Measurements from ENCODE around the gene FKRP.
"Not testable (repeated sequence)": the region's sequence is repeated elsewhere in the genome, so short reads cannot be mapped to it uniquely, and the experiment has no call there.

Gene FKRP

DNA sequence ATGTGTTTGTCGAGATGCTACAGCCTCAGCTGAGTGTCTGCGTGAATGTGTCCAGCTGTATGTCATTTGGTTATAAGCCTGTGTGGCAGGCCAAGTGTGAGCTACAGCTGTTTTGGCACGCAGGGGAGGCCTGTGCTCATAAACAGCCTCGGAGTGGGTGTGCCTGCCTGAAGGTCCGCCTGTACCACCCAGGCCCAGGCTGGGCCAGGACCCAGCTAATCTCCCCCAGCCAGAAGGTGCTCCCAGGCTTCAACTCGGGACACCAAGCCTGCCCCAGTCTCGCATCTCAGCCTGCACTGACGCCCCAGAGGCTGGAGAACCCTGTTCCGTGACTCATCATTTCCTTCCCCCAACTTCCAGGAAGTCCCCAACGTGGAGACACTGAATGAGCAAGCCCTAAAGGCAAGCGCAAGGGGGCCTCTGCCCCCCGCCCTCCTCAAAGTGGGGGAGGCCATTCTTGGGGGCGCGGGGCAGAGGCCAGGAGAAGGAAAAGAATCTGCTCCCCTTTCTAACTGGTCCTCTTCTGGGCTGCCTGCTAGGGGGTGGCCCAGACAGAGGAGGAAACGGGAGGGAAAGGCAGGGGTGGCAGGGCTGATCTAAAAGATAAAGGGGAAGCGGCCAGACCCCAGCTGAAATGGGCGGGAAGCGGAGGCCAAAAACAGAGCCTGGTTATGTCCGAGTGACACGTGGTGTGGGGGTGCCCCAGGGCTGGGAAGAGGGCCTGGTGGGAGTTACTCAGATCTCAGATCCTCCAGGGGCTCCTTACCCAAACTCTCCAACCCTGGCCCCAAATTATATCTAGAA is 40.6 kb downstream of the FKRP start:
- peak; percentile 86 for DNase-seq

DNA sequence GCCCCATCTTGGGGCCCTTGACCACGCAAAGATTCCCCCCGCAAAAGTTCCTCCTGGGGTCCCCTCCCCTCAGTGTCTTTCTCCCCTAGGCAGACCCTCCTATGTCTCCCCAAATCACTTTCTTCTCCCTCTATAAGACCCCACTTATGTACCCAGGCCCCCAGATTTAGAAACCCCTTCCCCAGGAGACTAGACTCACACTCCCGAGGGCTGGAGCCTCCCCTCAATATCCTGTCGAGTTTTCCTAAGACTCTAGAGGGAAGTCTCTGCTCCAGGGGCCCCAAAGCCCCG is 41.1 kb downstream of the FKRP start:
- DNase-seq, result no peak

DNA sequence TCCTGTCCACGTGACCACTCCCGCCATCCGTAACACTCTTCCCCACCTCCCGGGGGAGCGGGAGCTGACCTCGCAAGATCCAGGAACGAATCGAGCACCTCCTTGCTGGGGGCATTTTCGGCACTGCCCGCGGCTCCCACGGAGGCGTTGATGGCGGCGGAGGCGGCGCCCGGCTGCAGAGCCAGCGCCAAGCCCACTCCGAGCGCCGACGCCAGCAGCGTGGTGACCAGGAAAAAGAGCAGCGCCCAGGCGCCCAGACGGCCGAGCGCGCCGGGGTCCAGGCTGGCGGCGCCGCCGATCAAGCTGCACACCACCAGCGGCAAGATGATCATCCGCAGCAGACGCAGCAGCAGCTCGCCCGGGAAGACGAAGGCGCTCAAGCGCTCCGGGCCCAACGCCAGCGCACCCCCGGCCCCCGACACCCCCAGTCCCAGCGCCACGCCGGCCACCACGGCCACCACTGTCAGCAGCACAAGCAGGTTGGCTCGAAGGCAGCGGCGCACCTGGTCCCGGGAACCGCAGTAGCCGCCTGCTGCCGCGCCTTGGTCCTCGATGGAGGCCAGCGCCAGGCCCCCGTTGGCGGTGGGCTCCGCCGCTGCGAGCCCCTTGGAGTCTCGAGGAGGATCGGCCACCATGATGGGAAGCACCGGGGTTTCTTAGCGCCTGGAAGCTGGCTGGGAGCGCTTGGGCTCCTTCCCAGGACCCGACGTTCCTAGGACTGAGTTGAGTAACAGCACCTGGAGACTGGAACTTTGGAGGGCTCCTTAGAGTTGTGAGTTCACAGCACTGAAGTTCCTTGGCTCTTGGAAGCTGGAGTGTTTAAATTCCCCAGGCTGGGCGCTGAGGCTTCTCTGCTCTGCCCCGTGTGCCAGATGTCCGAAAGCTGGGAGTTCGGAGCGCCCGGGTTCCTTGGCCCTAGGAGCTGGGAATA is 41.7 kb downstream of the FKRP start:
- peak; percentile 42 for DNase-seq

DNA sequence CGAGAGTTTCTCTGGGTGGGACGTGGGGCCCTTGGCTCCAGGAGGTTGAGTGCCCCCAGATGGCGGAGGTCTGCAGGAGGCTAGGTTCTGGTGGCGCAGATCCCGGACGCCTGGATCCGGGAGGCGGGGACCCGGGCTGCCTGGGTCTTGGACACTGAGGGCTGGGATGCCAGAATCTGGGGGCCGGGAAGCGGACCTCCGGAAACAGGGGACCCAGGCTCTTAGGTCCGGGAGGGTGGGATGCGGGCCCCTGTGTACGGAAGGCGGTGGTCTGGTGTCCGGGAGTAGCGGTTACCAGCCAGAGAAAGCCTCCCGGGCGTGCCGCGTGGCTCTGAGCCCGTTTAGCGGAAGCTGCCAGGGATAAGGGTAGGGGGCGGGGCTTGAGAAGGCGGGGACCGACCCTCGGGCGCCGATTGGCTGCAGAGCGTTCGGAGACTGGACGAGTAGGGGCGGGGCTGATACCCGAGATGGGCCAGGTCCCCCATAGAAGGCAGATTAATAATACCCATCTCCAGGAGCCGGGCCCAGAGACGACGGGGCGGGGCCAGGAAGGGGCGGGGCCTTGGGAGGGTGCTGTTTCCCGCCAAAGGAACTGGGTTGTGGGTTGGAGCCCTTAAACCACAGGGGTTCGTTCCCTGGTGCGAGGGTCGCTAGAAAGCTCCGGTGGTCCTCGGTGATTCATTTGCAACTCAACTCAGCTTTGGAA is 42.6 kb downstream of the FKRP start, which contains the start of gene SLC1A5:
SLC1A5 (minus strand) TSS at position 333 of the 706 bp plus-strand sequence. CDS start 629 bp downstream, outside the sequence.
- DNase-seq, result peak; percentile 98

DNA sequence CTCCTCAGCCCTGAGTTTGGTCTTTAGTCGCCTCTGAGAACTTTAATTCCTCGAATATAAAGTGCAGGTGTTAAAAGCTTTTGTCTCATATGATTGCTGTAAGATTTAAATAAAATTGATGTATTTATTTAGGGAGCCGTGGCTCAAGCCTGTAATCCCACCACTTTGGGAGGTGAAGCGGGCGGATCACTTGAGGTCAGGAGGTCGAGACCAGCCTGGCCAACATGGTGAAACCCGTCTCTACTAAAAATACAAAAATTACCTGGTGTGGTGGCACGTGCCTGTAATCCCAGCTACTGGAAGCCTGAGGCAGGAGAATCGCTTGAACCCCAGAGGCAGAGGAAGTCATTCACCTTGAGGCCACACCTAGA is 43.1 kb downstream of the FKRP start:
- no peak for DNase-seq

DNA sequence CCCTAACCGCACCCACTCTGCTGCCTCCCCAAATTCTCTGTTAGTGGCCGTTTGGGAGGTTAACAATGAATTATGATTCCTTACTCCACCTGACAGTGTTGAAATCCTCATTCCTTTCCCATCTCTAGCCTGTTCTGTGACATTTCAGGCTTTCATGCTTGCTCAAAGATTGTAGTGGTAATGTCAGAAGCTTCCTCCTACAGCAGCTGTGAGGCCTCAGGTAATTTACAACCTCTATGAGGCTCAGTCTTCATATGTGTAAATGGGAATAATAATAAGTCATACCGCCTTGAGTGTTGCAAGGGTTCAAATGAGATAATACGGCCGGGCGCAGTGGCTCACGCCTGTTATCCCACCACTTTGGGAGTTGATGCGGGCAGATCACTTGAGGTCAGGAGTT is 43.5 kb downstream of the FKRP start:
- DNase-seq, result no peak

DNA sequence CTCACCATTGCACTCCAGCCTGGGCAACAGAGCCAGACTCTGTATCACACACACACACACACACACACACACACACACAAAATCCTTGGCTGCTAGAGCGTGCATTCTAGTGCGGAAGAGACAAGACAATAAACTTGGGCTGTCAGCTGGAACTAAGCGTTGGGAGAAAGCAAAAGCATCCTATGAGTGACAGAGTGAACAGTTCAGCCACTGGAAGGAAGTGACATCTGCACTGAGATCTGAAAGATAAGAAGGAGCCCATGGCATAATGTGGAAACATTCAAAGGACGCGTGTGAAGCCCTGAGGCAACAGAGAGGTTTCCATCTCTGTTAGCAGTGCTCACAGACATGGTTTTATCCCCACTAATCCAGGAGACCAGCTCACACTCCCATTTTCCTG is 46.1 kb downstream of the FKRP start:
- no peak for DNase-seq

DNA sequence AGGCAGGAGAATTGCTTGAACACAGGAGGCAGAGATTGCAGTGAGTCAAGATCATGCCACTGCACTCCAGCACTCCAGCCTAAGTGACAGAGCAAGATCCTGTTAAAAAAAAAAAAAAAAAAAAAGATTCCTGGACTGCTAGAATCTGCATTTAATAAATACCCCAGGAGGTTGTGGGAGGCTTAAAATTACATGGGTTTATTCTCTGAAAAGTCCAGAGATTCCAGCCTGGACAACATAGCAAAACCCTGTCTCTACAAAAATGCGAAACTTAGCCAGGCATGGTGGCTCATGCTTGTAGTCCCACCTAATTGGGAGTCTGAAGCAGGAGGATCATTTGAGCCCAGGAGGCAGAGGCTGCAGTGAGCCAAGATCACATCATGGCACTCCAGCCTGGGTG is 52.0 kb downstream of the FKRP start:
- DNase-seq, result no peak

DNA sequence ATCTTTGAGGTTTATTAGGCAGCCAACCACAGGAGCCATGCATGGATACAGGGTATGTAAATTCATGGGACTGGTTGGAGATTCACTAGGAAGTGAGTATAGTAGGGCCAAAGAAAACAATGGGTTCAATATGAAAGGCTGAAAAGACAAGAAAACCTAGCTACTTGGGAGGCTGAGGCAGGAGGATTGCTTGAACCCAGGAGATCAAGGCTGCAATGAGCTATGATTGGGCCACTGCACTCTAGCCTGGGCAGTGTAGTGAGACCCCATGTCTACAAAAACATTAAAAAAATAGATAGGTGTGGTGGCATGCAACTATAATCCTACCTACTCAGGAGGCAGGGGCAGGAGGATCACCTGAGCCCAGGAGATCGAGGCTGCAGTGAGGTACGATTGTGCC is 52.9 kb downstream of the FKRP start:
- DNase-seq, result no peak

DNA sequence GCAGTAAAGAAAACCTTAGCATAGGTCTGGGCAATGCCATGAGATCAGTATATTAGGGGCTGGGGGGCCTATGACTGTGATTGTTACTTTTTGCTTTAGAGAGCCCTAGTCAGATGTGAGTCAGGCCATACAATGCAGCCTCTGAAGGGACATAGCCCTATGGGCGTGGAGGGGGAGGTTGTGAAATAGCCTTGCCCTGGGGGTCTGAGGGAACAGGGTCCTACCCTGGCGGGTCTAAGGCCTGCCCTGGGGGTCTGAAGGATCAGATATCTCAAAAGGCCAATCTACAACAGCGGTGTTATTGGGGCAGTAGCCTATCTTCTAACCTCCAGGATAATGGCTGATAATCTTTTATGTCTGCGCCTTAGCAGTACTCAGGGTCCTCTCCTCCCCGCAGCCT is 56.3 kb downstream of the FKRP start:
- no peak for DNase-seq

DNA sequence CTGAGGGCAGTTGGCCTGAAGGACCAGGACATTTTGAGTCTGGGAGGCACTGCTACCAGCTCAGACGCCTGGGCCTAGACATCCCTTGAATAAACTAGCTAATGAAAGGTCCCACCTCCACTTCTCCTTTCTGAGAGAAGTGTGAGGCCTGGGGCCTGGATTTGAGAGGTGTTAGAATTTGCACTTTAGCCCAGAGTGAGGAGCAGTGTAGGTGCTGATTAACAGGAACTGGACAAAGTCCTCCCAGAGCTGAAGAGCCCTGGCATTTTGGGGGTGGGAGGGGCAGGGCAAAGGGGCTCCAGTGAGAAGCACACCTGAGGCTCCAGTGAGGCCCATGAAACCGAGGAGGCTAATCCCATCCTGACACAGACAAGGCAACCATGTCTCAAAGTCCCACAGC is 57.7 kb downstream of the FKRP start:
- DNase-seq, result no peak

DNA sequence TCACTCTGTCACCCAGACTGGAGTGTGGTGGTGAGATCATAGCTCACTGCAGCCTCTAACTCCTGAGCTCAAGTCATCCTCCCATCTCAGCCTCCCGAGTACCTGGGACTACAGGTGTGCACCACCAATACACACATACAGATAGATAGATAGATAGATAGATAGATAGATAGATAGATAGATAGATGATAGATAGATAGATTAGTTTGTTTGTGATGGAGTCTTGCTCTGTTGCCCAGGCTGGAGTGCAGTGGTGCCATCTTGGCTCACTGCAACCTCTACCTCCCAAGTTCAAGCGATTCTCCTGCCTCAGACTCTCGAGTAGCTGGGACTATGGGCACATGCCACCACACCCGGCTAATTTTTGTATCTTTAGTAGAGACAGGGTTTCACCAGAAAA is 58.6 kb downstream of the FKRP start:
- DNase-seq, result not testable (repeated sequence)

DNA sequence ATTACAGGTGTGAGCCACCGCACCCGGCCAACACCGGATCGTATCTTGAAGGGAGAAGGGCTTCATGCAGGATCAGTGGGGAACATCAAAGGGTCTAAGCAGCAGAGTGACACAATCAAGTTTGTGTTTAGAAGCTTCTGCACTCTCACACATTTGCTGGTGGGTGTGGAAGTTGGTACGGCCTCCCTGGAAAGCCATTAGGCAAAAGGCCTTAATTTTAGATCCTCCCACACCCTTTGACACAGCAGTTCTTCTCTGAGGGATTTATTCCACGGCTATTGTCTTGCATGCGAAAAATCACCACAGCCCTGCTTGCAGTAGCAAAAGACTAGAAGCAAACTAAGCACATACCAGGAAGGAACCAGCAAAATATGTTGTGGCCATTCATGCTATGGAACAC is 60.8 kb downstream of the FKRP start:
- no peak for DNase-seq
